Epithelial cell of proximal tubule (primary cell): ENCODE data around the gene ZSCAN29. TPM values are rescaled to one million over a fixed set of nuclear protein-coding genes. Genes with fewer than 3 reads are reported as not detected.

ENCODE experiments used
- DNase-seq: peaks from one replicate; pipeline ENCODE4 v3.0.0-alpha.2; 2011; ENCODE audit warnings: low read depth
- H3K4me3 ChIP-seq: 2 replicates; pipeline ENCODE4 v1.5.1; 2011; ENCODE audit warnings: low read depth, mild to moderate bottlenecking, low read length
- CTCF ChIP-seq: conservative IDR thresholded peaks from 2 replicates; pipeline ENCODE4 v1.5.1; 2012; ENCODE audit warnings: low read depth, mild to moderate bottlenecking, low read length
- total RNA-seq: library from RNA; depleted of rRNA; stranded (reverse); fragments of >200 nt; gene quantifications from 2 replicates; pipeline ENCODE4 v1.2.3, GENCODE V29; 2015

The ZSCAN29 gene
- total RNA-seq, 1 donor from 2014 or later: 29.1 TPM

GRCh38 chr15:43312378-43312777 is 58.5 kb downstream of the ZSCAN29 start:
- H3K4me3 ChIP-seq: no peak overlapping the region
- no peak for DNase-seq
- no peak for TF ChIP-seq CTCF

Other genes starting within 250 kb of the ZSCAN29 start
- gene TMEM62, start 237.5 kb downstream of the ZSCAN29 start, total RNA-seq: 21.8 and 22.6 TPM in 2 replicates
- gene CCNDBP1, start 185.6 kb downstream of the ZSCAN29 start, total RNA-seq: 39.8 and 54.5 TPM in 2 replicates
- not detected in 2 replicates for gene EPB42, start 150.0 kb downstream of the ZSCAN29 start, total RNA-seq
- gene TGM5, start 104.1 kb downstream of the ZSCAN29 start, total RNA-seq: 0.06 TPM in 1 of 2 replicates, not detected in the other
- gene TGM7, start 68.8 kb downstream of the ZSCAN29 start, total RNA-seq: not detected in 2 replicates
- gene LCMT2, start 40.5 kb downstream of the ZSCAN29 start, total RNA-seq: 3.1 and 7.6 TPM in 2 replicates
- 12.7 and 15.2 TPM in 2 replicates for gene TUBGCP4, start 58 bp upstream of the ZSCAN29 start, total RNA-seq
- gene TP53BP1, start 122.1 kb upstream of the ZSCAN29 start, total RNA-seq: 17.5 and 28.8 TPM in 2 replicates
- gene MAP1A, start 146.6 kb upstream of the ZSCAN29 start, total RNA-seq: 0.72 and 1.7 TPM in 2 replicates
- 5.9 and 6.7 TPM in 2 replicates for gene PPIP5K1, start 219.2 kb upstream of the ZSCAN29 start, total RNA-seq
- 2.9 and 4.3 TPM in 2 replicates for gene CKMT1B, start 223.0 kb upstream of the ZSCAN29 start, total RNA-seq
- 0.07 and 0.17 TPM in 2 replicates for gene STRC, start 247.8 kb upstream of the ZSCAN29 start, total RNA-seq